ENCODE results near the gene PRSS38.

GRCh38 chr1:227849251-227849650, 33.8 kb downstream of the PRSS38 start:
- TF ChIP-seq, protein P1, sequence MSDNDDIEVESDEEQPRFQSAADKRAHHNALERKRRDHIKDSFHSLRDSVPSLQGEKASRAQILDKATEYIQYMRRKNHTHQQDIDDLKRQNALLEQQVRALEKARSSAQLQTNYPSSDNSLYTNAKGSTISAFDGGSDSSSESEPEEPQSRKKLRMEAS (IDR thresholded peaks at IDR 0.05; ENCODE audit: low read depth, low read length) = no peak
- TF ChIP-seq POLR2A (IDR thresholded peaks at IDR 0.05; ENCODE audit: low read depth, low read length) (no peak), RELA (IDR thresholded peaks at IDR 0.05; ENCODE audit: borderline replicate concordance, partially characterized antibody) (no peak), MTA2 (IDR thresholded peaks at IDR 0.05; ENCODE audit: low read depth) (no peak), BCL11A (IDR thresholded peaks at IDR 0.05; ENCODE audit: low read depth, low read length) (no peak), CTCF (IDR thresholded peaks at IDR 0.05 in 2 of 3, conservative IDR thresholded peaks at IDR 0.05 in 1 of 3; ENCODE audit: control insufficient read depth in 2 of 3, extremely low read depth in 1 of 3, insufficient read depth in 1 of 3, low read depth in 3 of 3, low read length in 3 of 3) (no peak), TAF1 (IDR thresholded peaks at IDR 0.05; ENCODE audit: borderline replicate concordance, low read depth, low read length) (no peak), POLR2AphosphoS5 (IDR thresholded peaks at IDR 0.05; ENCODE audit: low read length) (no peak), EP300 (IDR thresholded peaks at IDR 0.05; ENCODE audit: borderline replicate concordance in 1 of 2, control insufficient read depth in 1 of 2, low read depth in 2 of 2, low read length in 2 of 2) (no peak)
- TF ChIP-seq, protein P2, sequence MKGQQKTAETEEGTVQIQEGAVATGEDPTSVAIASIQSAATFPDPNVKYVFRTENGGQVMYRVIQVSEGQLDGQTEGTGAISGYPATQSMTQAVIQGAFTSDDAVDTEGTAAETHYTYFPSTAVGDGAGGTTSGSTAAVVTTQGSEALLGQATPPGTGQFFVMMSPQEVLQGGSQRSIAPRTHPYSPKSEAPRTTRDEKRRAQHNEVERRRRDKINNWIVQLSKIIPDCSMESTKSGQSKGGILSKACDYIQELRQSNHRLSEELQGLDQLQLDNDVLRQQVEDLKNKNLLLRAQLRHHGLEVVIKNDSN (IDR thresholded peaks at IDR 0.05; ENCODE audit: borderline replicate concordance, extremely low read length, insufficient read depth, low read depth, low read length) = no peak
- TF ChIP-seq, protein P3, sequence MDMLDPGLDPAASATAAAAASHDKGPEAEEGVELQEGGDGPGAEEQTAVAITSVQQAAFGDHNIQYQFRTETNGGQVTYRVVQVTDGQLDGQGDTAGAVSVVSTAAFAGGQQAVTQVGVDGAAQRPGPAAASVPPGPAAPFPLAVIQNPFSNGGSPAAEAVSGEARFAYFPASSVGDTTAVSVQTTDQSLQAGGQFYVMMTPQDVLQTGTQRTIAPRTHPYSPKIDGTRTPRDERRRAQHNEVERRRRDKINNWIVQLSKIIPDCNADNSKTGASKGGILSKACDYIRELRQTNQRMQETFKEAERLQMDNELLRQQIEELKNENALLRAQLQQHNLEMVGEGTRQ (IDR thresholded peaks at IDR 0.05; ENCODE audit: borderline replicate concordance, low read depth, low read length) = no peak

All from GM12878 (cell line).